RPMI8226 (cell line): ENCODE data around the gene IGF2.

ENCODE experiments used
- DNase-seq: peaks from one replicate; pipeline ENCODE4 v3.0.0-alpha.2; 2015

IGF2 gene

GRCh38 chr11:2102132-2102882 is 36.9 kb downstream of the IGF2 start:
- no peak for DNase-seq

GRCh38 chr11:2101171-2101675 is 38.0 kb downstream of the IGF2 start:
- DNase-seq: no peak

- DNase-seq: no peak
Observed at GRCh38 chr11:2100361-2101170, 38.6 kb downstream of the IGF2 start.

GRCh38 chr11:2099516-2100349 is 39.5 kb downstream of the IGF2 start:
- DNase-seq: peak; percentile 67

GRCh38 chr11:2098691-2099515 is 40.3 kb downstream of the IGF2 start:
- no peak for DNase-seq

- DNase-seq: no peak
Observed at GRCh38 chr11:2097998-2098690, 41.0 kb downstream of the IGF2 start.

- no peak for DNase-seq
Observed at GRCh38 chr11:2097356-2097997, 41.7 kb downstream of the IGF2 start.

- no peak for DNase-seq
Observed at GRCh38 chr11:2096919-2097301, 42.3 kb downstream of the IGF2 start.

- DNase-seq: no peak
Observed at GRCh38 chr11:2096011-2096918, 42.9 kb downstream of the IGF2 start.

- DNase-seq: no peak
Observed at GRCh38 chr11:2095542-2095941, 43.6 kb downstream of the IGF2 start.

- no peak for DNase-seq
Observed at GRCh38 chr11:2095198-2095520, 44.0 kb downstream of the IGF2 start.

- DNase-seq: no peak
Observed at GRCh38 chr11:2094354-2095197, 44.6 kb downstream of the IGF2 start.

GRCh38 chr11:2093575-2094353 is 45.4 kb downstream of the IGF2 start:
- no peak for DNase-seq

GRCh38 chr11:2092956-2093412 is 46.2 kb downstream of the IGF2 start:
- DNase-seq: peak; percentile 93

- DNase-seq: no peak
Observed at GRCh38 chr11:2092464-2092910, 46.7 kb downstream of the IGF2 start.

GRCh38 chr11:2091786-2092463 is 47.3 kb downstream of the IGF2 start:
- no peak for DNase-seq

- no peak for DNase-seq
Observed at GRCh38 chr11:2091112-2091746, 48.0 kb downstream of the IGF2 start.
